K562 (cell line): ENCODE results near the gene NUTF2.

ENCODE experiments used
- CTCF ChIP-seq, 3 experiments: IDR thresholded peaks in 2 of 3; conservative IDR thresholded peaks in 1 of 3; 2 replicates each; pipeline ENCODE4 v1.5.1; 2011 to 2012; ENCODE audit warnings: low read length in 3 of 3, mild to moderate bottlenecking in 3 of 3, control low read depth in 2 of 3, improper control_type of control experiment in 1 of 3, inconsistent platforms in 1 of 3, low read depth in 1 of 3, mixed read lengths in 1 of 3, moderate library complexity in 1 of 3; ENCODE audit not compliant: insufficient read depth in 2 of 3
- GTF3C2 ChIP-seq: IDR thresholded peaks from 3 replicates; pipeline ENCODE4 v1.6.1; 2011; ENCODE audit warnings: borderline replicate concordance, mild to moderate bottlenecking, moderate library complexity; ENCODE audit not compliant: insufficient read length; ENCODE audit errors: extremely low read depth
- RFX5 ChIP-seq: IDR thresholded peaks from 2 replicates; pipeline ENCODE4 v1.6.1; 2011; ENCODE audit warnings: low read depth, mild to moderate bottlenecking, improper control_type of control experiment, low read length
- ZNF24 ChIP-seq: fragments of 450-650 bp; IDR thresholded peaks from 2 replicates; pipeline ENCODE4 v1.6.1; 2016
- ZNF282 ChIP-seq: sonication (generic); formaldehyde crosslinking; IDR thresholded peaks from 2 replicates; pipeline ENCODE4 v1.8.1; 2023; ENCODE audit warnings: missing genetic modification reagents

GRCh38 chr16:67879462-67879861, 32.7 kb downstream of the NUTF2 start:
- no peak for TF ChIP-seq ZNF24
- TF ChIP-seq CTCF (IDR thresholded peaks at IDR 0.05 in 2 of 3, conservative IDR thresholded peaks at IDR 0.05 in 1 of 3; ENCODE audit: insufficient read depth in 2 of 3, low read depth in 1 of 3, low read length in 3 of 3): no peak
- TF ChIP-seq RFX5: no peak
- TF ChIP-seq GTF3C2: no peak
- TF ChIP-seq ZNF282 (CRISPR knock-in tag): no peak
